H9 (cell line): ENCODE data around the gene SYCN. TPM values are rescaled to one million over a fixed set of nuclear protein-coding genes. Genes with fewer than 3 reads are reported as not detected.

Source experiments
- DNase-seq: peaks from one replicate; pipeline ENCODE4 v3.0.0-alpha.2; 2017
- H2AFZ ChIP-seq: one replicate; pipeline ENCODE4 v1.6.1; 2013; ENCODE audit warnings: mild to moderate bottlenecking, low read length, control low read depth, moderate library complexity
- H2AK5ac ChIP-seq: 2 replicates; pipeline ENCODE4 v1.6.1; 2013; ENCODE audit warnings: low read length, control low read depth, mixed read lengths; ENCODE audit not compliant: insufficient read length
- H2BK120ac ChIP-seq: one replicate; pipeline ENCODE4 v1.6.1; 2013; ENCODE audit warnings: low read depth, mild to moderate bottlenecking, low read length, control low read depth, inconsistent platforms; ENCODE audit not compliant: poor library complexity, severe bottlenecking
- H2BK12ac ChIP-seq: 2 replicates; pipeline ENCODE4 v1.6.1; 2013; ENCODE audit warnings: low read length, control low read depth, mixed read lengths, low read depth; ENCODE audit not compliant: insufficient read length
- H2BK15ac ChIP-seq: 2 replicates; pipeline ENCODE4 v1.6.1; 2013; ENCODE audit warnings: low read depth, low read length, control low read depth
- H2BK20ac ChIP-seq: one replicate; pipeline ENCODE4 v1.6.1; 2013; ENCODE audit warnings: low read depth, mild to moderate bottlenecking, low read length, control low read depth, inconsistent platforms; ENCODE audit not compliant: poor library complexity, severe bottlenecking
- H2BK5ac ChIP-seq: 2 replicates; pipeline ENCODE4 v1.6.1; 2013; ENCODE audit warnings: low read length, control low read depth, mixed read lengths; ENCODE audit not compliant: insufficient read length
- H3K14ac ChIP-seq: 2 replicates; pipeline ENCODE4 v1.6.1; 2013; ENCODE audit warnings: low read length, control low read depth; ENCODE audit not compliant: insufficient read depth
- H3K18ac ChIP-seq: 2 replicates; pipeline ENCODE4 v1.6.1; 2013; ENCODE audit warnings: low read depth, mild to moderate bottlenecking, mixed read lengths, low read length, control low read depth; ENCODE audit not compliant: insufficient read length
- H3K23ac ChIP-seq: 2 replicates; pipeline ENCODE4 v1.6.1; 2013; ENCODE audit warnings: low read length, control low read depth, mixed read lengths, low read depth; ENCODE audit not compliant: insufficient read length
- H3K23me2 ChIP-seq: 2 replicates; pipeline ENCODE4 v1.6.1; 2013; ENCODE audit warnings: low read depth, mild to moderate bottlenecking, mixed read lengths, low read length, control low read depth; ENCODE audit not compliant: insufficient read length, poor library complexity, severe bottlenecking
- H3K27ac ChIP-seq: 2 replicates; pipeline ENCODE4 v1.5.1; 2013; ENCODE audit warnings: low read length, control low read depth, mixed read lengths, low read depth; ENCODE audit not compliant: insufficient read length
- H3K27me3 ChIP-seq: 2 replicates; pipeline ENCODE4 v1.6.1; 2013; ENCODE audit warnings: low read length, control low read depth, inconsistent platforms; ENCODE audit not compliant: insufficient read depth
- H3K4ac ChIP-seq: 2 replicates; pipeline ENCODE4 v1.6.1; 2013; ENCODE audit warnings: low read depth, mild to moderate bottlenecking, control low read depth, inconsistent platforms, low read length, moderate library complexity
- H3K4me1 ChIP-seq: 2 replicates; pipeline ENCODE4 v1.6.1; 2013; ENCODE audit warnings: low read length, control low read depth, inconsistent platforms; ENCODE audit not compliant: insufficient read depth
- H3K4me2 ChIP-seq: 2 replicates; pipeline ENCODE4 v1.6.1; 2013; ENCODE audit warnings: low read length, control low read depth, mixed read lengths; ENCODE audit not compliant: insufficient read length, insufficient read depth
- H3K56ac ChIP-seq: 2 replicates; pipeline ENCODE4 v1.6.1; 2013; ENCODE audit warnings: low read depth, mild to moderate bottlenecking, mixed read lengths, low read length, control low read depth; ENCODE audit not compliant: insufficient read length
- H3K79me1 ChIP-seq: 2 replicates; pipeline ENCODE4 v1.6.1; 2013; ENCODE audit warnings: low read depth, mild to moderate bottlenecking, moderate library complexity, low read length, control low read depth, inconsistent platforms; ENCODE audit not compliant: insufficient read depth, poor library complexity, severe bottlenecking
- H3K79me2 ChIP-seq: 2 replicates; pipeline ENCODE4 v1.6.1; 2013; ENCODE audit warnings: low read length, control low read depth, inconsistent platforms; ENCODE audit not compliant: insufficient read depth
- H3K9ac ChIP-seq: 2 replicates; pipeline ENCODE4 v1.6.1; 2013; ENCODE audit warnings: low read length, control low read depth, mixed read lengths; ENCODE audit not compliant: insufficient read length; ENCODE audit errors: extremely low read depth
- H3K9me3 ChIP-seq: one replicate; pipeline ENCODE4 v1.6.1; 2013; ENCODE audit warnings: low read depth, low read length, inconsistent platforms; ENCODE audit not compliant: control insufficient read depth
- H3T11ph ChIP-seq: one replicate; pipeline ENCODE4 v1.6.1; 2013; ENCODE audit warnings: mild to moderate bottlenecking, low read length, control low read depth, inconsistent platforms
- H4K20me1 ChIP-seq: one replicate; pipeline ENCODE4 v1.6.1; 2013; ENCODE audit not compliant: control insufficient read depth, insufficient read length, insufficient read depth
- H4K5ac ChIP-seq: 2 replicates; pipeline ENCODE4 v1.6.1; 2013; ENCODE audit warnings: low read depth, mild to moderate bottlenecking, mixed read lengths, low read length, control low read depth; ENCODE audit not compliant: insufficient read length
- H4K8ac ChIP-seq: replicated peaks from 2 replicates; pipeline ENCODE4 v1.6.1; 2013; ENCODE audit warnings: low read length, control low read depth, mixed read lengths, low read depth; ENCODE audit not compliant: insufficient read length
- H4K91ac ChIP-seq: 2 replicates; pipeline ENCODE4 v1.6.1; 2013; ENCODE audit warnings: low read depth, mild to moderate bottlenecking, moderate library complexity, mixed read lengths, low read length, control low read depth; ENCODE audit not compliant: insufficient read length
- H3K27ac Mint-ChIP-seq, 3 experiments: 2 replicates in 2 of 3; 3 replicates in 1 of 3; pipeline ENCODE4 v1.8.0; 2020 to 2021; ENCODE audit warnings: mixed read lengths in 3 of 3, mild to moderate bottlenecking in 1 of 3, moderate library complexity in 1 of 3
- H3K27me3 Mint-ChIP-seq: 2 replicates; pipeline ENCODE4 v1.8.0; 2021; ENCODE audit warnings: low read depth, mild to moderate bottlenecking, moderate library complexity, mixed read lengths
- H3K36me3 Mint-ChIP-seq, 3 experiments: 2 replicates in 2 of 3; 3 replicates in 1 of 3; pipeline ENCODE4 v1.8.0; 2020 to 2021; ENCODE audit warnings: low read depth in 3 of 3, mixed read lengths in 3 of 3; ENCODE audit not compliant: insufficient read depth in 1 of 3
- H3K4me1 Mint-ChIP-seq, 2 experiments: 2 replicates each; pipeline ENCODE4 v1.8.0; 2020; ENCODE audit warnings: mixed read lengths in 2 of 2
- H3K4me3 Mint-ChIP-seq, 2 experiments: 2 replicates in 1 of 2; 3 replicates in 1 of 2; pipeline ENCODE4 v1.8.0; 2020 to 2021; ENCODE audit warnings: mild to moderate bottlenecking in 2 of 2, mixed read lengths in 2 of 2, moderate library complexity in 1 of 2
- H3K9me3 Mint-ChIP-seq, 2 experiments: 2 replicates in 1 of 2; 3 replicates in 1 of 2; pipeline ENCODE4 v1.8.0; 2020; ENCODE audit warnings: mild to moderate bottlenecking in 2 of 2, mixed read lengths in 2 of 2, moderate library complexity in 1 of 2
- WGBS: extraction: QIAGEN DNeasy Blood & Tissue Kit; methylation state at CpG from one replicate; pipeline ENCODE4 v1.1.7; 2013; ENCODE audit warnings: missing lambda C conversion rate, low lambda C conversion rate, mixed read lengths; ENCODE audit not compliant: insufficient read length; ENCODE audit errors: extremely low coverage; 5-methylcytosine and 5-hydroxymethylcytosine counted together
- total RNA-seq: library from RNA; stranded (reverse); gene quantifications from 2 replicates; pipeline ENCODE4 v1.2.1, GENCODE V29; 2021
- TF ChIP-seq, protein P1 (sequence below): fragments of 200-600 bp; sonication (generic); conservative IDR thresholded peaks from 3 replicates; pipeline ENCODE4 v1.8.0; 2021; ENCODE audit warnings: antibody characterized with exemption, mild to moderate bottlenecking

Gene SYCN
- total RNA-seq, 1 experiment from 2014 or later: not detected

- Histone ChIP-seq H3K14ac (no peak overlapping the region), H3K4ac (no peak overlapping the region), H3K79me1 (no peaks in the 10 kb centered on the region), H3K27me3 (peaks cover 7% of the 10 kb centered on the region; the same call in 1 of the 2 replicates), H2BK120ac (no peak overlapping the region), H2BK5ac (no peak overlapping the region), H2BK12ac (no peak overlapping the region), H2AFZ (no peak overlapping the region), H3K79me2 (no peaks in the 10 kb centered on the region), H2BK15ac (no peak overlapping the region), H2AK5ac (no peak overlapping the region), H4K8ac (no peak overlapping the region), H3K56ac (no peak overlapping the region), H4K20me1 (no peaks in the 10 kb centered on the region), H4K91ac (no peak overlapping the region), H3K4me1 (no peaks in the 10 kb centered on the region), H3K18ac (no peak overlapping the region), H3K27ac (no peak overlapping the region), H3K4me2 (no peak overlapping the region), H3T11ph (no peak overlapping the region), H3K9ac (no peak overlapping the region), H3K23ac (no peak overlapping the region), H3K9me3 (no peaks in the 10 kb centered on the region), H2BK20ac (no peak overlapping the region), H4K5ac (no peak overlapping the region), H3K23me2 (peaks cover 7% of the 10 kb centered on the region)
- peaks cover 78% of the 10 kb centered on the region for H3K27me3 Mint-ChIP-seq
- peak; percentile 61 for DNase-seq
- TF ChIP-seq, protein P1, sequence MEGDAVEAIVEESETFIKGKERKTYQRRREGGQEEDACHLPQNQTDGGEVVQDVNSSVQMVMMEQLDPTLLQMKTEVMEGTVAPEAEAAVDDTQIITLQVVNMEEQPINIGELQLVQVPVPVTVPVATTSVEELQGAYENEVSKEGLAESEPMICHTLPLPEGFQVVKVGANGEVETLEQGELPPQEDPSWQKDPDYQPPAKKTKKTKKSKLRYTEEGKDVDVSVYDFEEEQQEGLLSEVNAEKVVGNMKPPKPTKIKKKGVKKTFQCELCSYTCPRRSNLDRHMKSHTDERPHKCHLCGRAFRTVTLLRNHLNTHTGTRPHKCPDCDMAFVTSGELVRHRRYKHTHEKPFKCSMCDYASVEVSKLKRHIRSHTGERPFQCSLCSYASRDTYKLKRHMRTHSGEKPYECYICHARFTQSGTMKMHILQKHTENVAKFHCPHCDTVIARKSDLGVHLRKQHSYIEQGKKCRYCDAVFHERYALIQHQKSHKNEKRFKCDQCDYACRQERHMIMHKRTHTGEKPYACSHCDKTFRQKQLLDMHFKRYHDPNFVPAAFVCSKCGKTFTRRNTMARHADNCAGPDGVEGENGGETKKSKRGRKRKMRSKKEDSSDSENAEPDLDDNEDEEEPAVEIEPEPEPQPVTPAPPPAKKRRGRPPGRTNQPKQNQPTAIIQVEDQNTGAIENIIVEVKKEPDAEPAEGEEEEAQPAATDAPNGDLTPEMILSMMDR: no peak
- H3K27ac Mint-ChIP-seq: no peak overlapping the region; a peak in 1 of 7 replicates
- H3K9me3 Mint-ChIP-seq: no peaks in the 10 kb centered on the region; a peak in 1 of 5 replicates
- H3K4me3 Mint-ChIP-seq: no peak overlapping the region
- peaks cover 10 to 36% of the 10 kb centered on the region in 2 experiments for H3K4me1 Mint-ChIP-seq
- no CpG with 5 or more reads among the region's 11 CpGs for WGBS
- no peaks in the 10 kb centered on the region for H3K36me3 Mint-ChIP-seq
Observed at GRCh38 chr19:39199025-39199424, 5.0 kb downstream of the SYCN start.
